MV-4-11 (cell line): ENCODE results near the gene DSE.
"Not testable (repeated sequence)": the region's sequence is repeated elsewhere in the genome, so short reads cannot be mapped to it uniquely, and the experiment has no call there.

Experiments used
- DNase-seq: peaks from one replicate; lab custom pipeline; 2025; lab: John Stamatoyannopoulos, UW

The DSE gene

DNA sequence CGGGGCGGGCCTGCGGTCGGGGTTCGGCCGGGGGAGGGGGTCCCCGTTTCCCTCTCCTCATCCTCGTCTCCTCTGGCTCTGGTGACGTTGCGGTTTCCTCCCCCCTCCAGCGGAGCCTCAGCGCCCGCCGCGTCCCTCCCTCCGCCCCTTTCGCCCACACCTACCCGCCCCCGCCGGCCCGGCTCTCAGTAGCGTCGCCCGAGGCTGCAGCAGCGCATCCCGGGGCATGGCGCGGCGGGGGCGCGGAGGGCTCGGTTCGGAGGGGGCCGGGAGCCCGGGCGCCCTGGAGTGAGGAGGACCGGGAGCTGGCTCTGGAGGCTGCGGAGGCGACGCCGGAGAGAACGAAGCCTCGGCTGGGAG lies at the start of gene DSE:
DSE (plus strand) TSS at position 188 of the 360 bp plus-strand sequence. CDS start 28,304 bp downstream, outside the sequence.
- no peak for DNase-seq

DNA sequence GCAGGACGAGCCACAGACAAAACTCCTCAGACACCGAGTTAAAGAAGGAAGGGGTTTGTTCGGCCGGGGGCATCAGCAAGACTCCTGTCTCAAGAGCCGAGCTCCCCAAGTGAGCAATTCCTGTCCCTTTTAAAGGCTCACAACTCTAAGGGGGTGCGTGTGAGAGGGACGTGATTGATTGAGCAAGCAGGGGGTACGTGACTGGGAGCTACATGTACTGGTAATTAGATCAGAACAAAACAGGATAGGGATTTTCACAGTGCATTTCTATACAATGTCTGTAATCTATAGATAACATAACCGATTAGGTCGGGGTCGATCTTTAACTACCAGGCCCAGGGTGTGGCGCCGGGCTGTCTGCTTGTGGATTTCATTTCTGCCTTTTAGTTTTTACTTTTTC lies 48.8 kb upstream of the DSE start:
- DNase-seq, result not testable (repeated sequence)

DNA sequence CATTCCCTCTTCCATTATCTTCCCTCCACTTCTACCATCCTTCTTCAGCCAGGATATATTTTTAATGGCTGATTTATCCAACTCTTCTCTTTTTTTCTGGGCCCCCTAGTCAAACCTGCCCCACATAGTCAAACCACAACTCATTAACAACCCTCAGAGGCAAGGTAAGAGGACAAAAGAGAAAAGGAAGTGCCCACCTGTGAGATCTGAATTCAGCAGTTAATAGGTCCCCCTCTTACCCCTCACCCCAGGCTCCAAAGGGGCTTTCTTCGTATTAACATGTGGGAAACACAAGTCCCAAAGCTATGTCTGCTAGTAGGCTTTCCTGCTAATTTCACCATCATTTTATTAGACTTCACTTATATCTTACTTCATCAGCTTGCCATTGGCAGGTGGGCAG lies 46.9 kb upstream of the DSE start:
- no peak for DNase-seq

DNA sequence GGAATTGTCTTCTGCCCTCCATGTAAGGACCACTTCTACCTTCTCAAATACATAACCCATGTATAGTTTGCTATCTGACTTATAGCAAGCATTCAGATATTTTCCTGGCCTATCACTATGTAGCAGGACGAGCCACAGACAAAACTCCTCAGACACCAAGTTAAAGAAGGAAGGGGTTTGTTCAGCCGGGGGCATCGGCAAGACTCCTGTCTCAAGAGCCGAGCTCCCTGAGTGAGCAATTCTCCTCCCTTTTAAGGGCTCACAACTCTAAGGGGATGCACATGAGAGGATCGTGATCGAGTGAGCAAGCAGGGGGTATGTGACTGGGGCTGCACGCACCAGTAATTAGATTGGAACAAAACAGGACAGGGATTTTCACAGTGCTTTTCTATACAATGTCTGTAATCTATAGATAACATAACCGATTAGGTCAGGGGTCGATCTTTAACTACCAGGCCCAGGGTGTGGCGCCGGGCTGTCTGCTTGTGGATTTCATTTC lies 45.1 kb upstream of the DSE start:
- DNase-seq, result not testable (repeated sequence)

DNA sequence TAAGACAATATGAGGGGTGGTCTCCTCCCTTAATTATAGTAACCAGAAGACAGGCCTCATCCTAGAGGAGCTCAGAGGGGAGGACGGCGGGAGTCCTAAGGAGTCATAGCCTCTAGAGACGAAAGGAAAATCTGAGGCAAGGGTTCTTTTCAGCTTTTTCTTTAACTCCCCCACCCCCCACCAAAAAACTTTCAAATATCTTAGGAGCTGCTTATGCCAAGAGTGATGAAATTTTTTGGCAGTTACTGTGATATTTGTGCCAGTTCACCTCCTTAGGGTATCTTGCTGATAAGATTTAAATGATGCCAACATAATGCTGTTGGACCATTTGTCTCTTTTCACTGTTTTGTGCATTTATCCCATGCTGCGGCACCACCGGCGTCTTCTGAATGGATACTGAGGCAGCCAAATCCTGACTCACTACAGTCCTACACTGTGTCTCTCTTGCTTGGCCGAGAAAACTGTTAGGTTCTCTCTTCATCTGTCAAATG lies 44.5 kb upstream of the DSE start:
- DNase-seq, result no peak

DNA sequence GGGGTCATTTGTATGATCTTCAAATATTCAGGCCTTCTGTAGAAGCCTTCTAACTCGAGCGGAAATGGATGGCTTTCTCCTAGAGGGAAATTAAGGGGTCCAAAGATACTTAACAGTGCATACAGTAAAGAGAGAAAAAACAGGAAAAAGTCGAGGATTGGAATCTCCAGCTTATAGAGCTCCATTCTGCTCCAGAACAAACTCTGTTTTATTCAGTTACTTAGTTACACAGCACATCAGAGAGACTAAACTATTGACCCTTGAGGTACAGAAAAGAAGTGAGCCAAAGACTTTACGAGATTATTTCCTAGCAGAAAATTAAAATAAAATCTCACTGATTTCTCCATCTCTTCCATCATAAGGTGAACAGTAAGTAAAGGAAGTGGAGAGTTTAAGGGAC lies 43.8 kb upstream of the DSE start:
- no peak for DNase-seq

DNA sequence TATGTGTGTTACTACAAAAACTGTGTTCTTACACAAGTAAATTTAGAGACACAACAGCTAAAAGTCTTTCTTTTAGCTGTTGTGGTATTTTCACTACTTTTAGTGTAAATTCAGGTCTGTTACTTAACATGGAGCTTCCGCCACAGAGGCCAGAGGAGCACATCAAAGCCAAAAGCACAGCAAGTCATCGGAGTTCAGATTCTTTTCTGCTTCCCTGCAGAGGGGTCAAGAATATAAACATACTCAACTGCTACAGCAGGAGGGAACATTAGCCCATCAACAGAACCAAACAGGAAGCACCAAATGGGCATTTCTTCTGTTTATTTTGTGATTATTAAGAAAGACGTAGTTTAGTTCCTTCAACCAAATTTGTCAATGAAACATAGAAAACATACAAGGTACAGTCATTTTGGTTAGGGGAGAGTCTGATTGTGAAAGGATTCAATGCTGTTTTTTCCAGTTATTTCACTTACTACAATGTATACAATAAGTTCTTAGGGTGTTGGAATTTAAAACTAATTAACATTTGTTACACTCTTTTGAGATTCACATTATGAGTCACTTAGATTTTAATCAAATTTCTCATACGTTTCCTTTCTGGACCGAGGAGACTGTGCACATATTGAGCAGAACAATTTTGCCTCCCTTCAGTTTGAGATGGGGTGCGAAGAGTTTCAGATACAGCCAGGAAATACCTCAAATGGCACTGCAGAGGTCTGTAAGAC lies 42.8 kb upstream of the DSE start:
- no peak for DNase-seq

DNA sequence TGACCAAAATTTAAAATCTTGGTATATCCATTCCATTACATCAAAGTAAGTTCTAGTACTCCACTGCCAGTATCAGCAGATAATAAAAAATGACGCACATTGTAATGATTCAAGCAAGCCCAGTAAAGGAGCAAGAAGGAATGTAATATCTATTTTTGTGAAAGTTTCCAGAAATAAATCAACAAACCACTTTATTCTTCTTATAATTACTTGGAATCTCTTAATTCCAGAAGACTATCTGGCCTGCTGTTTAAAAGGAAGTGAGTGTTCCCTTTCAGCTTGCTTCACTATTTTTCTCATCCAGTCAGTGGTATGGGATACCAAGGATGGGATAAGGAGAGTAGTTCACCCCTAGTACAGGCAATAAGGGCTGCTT lies 42.2 kb upstream of the DSE start:
- no peak for DNase-seq

DNA sequence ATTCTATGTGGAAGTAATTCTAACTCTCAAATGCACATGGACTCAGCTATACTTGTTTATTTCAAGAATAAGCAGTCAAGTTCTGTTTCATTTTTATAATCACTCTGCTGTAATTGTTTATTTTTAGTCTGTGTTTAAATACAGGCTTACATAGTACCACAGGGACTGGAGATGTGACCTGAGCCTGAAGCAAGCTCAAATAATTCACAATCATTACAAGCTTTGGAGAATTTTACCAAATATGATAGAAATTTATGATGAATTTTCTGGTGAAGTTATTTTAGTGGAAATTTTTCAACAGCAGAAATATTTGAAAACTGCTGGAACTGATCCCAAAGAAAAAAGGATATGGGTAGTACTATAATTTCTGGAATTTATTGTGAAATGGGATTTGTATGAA lies 41.6 kb upstream of the DSE start:
- DNase-seq, result no peak

DNA sequence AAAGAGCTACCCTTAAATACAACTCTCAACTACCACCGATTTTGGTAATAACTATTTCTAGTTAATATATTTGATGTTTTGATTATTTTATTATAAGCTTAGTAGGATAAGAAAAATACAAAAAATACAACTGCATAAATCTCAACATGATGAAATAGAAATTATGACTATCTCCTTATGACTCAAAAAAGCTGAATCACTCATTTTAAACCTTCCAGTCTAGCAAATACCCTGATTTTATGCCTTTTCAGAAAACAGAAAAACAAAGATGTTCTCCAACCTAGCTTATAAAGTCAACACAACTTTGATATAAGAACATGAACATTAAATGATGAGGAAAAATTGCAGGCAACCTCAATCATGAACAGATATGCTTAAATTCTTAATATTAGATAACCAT lies 40.2 kb upstream of the DSE start:
- no peak for DNase-seq

DNA sequence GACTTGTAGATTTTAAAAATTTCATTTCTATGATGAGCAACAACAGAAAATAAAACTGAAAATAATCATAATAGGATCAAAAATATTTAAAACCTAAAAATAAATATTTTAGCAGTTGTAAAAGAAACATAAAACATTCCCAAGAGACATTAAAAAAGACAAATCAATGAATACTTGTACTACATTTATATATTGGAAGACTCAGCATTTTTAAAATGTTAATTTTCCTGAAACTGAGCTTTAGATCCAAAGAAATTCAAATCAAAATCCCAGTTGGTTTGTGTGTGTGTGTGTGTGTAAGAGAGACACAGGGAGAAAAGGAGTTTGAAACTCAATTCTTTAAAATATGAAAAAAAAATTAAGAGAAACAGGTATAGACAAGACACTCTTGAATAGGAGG lies 38.7 kb upstream of the DSE start:
- no peak for DNase-seq

DNA sequence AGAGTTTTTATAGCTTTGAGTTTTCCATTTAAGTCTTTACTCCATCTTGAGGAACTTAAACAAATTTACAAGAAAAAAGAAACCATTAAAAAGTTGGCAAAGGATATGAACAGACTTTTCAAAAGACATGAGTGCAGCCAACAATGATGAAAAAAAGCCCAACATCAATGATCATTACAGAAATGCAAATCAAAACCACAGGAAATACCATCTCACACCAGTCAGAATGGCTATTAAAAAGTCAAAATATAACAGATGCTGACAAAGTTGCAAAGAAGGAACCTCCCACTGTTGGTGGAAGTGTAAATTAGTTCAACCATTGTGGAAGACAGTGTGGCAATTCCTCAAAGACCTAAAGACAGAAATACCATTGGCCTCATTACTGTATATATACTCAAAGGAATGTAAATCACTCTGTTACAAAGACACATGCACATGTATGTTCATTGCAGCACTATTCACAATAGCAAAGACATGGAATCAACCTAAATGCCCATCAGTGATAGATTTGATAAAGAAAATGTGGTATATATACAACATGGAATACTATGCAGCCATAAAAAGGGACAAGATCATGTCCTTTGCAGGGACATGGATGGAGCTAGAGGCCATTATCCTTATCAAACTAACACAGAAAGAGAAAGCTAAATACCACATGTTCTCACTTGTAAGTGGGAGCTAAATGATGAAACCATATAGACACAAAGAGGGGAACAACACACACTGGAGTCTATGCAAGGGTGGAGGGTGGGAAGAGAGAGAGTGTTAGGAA lies 35.9 kb upstream of the DSE start:
- DNase-seq, result not testable (repeated sequence)

DNA sequence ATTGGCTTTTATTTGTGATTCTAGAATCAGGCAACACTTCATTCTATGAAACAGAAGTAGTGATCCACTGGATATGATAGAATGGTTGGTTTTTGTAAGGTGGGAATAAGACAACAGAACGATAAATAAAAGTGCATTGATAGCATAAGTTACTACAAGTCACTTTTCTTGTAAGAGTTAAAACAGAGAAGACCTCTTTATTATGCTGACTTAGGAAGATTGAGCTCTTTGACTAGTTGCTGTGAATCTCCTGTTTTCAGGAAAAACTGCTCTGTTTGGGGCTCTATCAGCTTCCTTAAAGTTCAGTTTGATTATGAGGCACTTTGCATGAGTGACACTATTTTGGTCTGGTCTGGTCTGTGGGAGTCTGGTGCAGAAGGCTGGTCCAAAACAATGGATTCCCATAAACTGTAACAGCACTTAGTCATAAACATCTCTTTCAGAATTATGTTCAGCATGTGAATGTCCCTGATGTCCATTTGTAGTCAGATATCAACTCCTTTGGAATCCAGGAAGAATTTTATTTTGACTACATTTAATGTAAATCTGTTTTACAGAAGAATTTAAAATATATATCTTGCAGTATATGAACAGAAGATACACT lies 35.0 kb upstream of the DSE start:
- no peak for DNase-seq

DNA sequence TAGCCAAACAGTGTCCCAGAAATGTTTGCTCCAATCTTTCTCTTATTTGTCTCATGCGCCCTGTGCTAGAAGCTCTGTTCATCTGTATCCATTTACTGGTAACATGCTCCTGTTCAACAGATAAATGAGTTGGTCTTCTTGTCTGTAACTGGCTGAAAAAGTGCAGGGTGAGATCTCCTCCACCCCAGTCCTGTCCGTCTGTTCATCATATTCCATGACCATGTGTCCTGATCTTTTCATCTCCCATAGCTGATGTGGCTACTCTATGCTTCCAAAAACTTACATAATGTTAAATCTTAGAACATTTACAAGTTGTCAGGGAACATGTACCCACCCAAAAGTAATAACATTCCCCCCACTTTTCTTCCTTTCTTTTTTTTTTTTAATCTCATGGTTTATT lies 31.8 kb upstream of the DSE start:
- DNase-seq, result no peak

DNA sequence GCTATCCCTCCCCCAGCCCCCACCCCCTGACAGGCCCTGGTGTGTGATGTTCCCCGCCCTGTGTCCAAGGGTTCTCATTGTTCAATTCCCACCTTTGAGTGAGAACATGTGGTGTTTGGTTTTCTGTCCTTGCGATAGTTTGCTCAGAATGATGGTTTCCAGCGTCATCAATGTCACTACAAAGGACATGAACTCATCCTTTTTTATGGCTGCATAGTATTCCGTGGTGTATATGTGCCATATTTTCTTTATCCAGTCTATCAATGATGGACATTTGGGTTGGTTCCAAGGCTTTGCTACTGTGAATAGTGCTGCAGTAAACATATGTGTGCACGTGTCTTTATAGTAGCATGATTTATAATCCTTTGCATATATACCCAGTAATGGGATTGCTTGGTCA lies 30.1 kb upstream of the DSE start:
- DNase-seq, result not testable (repeated sequence)

DNA sequence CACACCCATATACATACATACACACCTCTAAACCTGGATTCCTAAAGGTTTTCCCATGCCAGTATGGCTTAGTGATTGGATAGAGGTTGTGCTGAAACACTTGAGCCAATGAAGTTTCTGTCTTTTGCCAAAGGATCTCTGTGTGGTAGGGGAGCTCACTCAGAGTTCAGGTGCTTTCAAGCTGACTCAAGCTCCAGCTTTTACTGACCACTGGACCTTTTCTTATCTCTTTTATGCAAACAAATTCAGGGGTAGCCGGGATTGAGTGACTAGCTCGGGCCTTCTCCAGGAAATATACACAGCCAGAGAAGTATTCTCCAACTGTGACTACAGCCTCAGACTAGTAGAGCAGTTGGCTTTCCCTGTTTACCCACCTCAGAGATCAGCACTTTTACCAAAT lies 21.5 kb upstream of the DSE start:
- DNase-seq, result no peak

DNA sequence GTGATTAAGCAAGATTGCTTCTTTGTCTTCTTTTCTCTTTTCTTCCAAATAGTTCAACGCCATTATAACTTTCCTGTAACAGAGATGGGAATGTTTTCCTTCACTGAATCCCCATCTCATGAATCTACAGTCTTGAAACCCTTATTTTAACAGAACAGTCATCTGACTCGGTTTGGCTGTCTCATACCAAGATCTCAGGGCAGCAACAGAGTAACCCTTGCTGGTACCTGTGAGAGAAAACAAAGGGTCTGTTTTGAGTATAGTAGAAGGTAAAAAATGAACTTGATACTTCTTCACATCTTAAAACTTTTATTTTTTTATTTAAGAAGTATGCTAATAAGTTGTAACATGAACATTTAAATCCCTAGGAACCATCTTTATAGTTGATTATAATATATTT lies 19.6 kb upstream of the DSE start:
- DNase-seq, result no peak

DNA sequence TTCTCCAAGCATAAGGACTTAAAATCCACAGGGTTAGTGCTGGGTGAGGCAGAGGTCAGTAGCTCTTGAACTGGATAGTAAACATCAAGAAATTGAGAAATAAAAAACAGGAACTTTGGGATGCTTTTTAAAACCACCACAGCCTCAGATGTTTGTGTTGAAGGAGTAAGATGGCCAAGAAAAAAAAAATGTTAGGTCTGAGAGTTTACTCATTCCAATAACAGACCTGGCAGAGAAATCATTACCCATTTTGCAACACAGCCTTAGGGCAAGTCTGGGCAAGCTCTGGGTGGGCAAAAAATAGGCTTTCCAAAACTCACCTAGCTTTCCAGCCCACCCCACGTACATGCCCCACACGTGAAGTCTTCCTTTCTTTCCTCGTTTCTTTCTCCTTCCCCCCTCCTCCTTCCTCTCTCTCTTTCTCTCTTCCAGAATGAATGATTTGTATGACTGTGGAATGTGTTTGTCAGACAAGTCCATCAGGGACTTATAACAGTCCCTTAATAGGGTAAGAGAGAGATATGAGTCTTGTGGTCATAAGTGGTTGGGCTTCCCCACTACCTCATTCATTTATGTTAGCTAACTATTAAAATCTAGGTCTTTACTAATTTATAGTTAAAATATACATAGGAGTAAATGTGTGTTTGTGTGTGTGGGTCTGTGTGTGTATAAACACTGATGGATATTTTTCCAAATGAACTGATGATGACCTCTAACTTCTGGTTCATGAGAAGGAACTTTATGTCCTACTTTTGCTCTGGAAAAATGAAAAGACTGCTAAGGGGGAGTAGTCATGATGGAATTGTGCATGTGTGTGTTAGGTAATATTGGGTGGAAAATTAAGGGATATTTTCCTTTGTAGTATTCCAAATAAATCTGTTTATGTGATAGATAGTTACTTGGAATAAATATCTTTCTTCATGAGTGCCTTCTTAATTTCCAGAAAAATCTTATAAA lies 18.0 kb upstream of the DSE start:
- DNase-seq, result peak; percentile 66

DNA sequence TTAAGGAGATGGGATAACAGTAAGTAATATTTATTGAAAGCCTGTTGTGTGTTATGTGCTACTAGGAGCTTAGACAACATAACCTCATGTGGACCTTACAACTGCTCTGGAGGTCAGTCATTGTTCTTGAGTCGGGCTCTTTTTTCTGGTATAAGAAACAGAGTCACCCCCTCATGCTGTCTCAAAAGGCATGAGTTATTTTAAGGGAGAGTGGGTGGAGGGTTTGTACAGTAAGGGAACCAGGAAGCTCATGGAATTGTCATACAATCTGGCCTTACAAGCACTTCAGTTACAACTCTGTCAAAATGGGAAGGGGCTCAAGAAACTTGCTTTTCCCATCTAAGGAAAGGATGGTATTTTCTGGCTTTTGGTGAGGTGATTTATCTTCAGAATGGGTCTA lies 16.5 kb upstream of the DSE start:
- no peak for DNase-seq

DNA sequence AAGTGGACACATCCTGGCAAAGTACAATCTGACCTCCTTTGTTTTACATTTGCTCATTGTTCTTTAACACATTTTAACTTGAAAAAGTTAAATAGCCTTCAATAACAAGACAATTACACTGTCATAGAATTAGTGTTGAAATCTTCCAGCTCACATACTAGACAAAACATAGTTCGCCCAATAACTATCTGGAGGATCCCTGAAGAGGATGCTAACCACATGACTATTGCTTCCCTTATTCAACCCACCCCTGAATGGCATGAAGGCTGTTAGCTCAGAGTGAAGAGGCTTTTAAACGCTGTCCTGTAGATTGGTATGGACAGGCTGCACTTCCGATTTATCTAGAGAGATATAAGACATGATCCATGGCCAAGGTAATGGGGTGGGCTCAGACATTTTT lies 15.0 kb upstream of the DSE start:
- DNase-seq, result no peak

DNA sequence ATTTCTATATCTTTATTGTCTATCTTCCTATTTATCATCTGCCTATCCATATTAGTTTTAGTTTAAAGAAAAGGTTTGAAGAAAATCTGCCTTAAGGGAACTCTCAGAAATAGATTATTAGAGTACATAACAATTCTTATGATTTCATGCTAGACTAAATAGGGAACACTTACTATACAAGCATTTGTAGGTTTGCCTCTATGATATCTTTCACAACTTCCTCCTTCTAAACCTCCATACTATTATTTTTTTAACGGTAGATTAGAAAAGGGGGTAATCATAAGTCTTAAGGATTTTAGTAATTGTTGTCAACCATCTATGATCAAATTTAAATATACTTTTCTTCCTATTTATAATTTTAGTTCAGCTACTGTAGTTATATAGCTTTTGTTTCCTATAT lies 11.6 kb upstream of the DSE start:
- DNase-seq, result peak; percentile 4

DNA sequence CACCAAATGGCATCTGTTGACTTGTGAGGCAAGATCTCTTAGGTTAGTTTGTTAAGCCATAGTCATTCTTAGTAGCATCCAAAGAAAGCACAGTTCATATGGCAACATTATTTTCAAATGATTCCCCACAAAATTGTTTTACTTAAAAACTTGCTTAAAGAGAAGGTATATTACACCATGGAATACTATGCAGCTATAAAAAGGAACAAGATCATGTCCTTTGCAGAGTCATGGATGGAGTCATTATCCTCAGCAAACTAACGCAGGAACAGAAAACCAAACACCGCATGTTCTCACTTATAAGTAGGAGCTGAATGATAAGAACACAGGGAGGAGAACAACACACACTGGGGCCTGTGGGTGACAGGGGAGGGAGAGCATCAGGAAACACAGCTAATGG lies 10.9 kb upstream of the DSE start:
- no peak for DNase-seq
